Measurements from ENCODE around the gene EFHC2. TPM values are rescaled to one million over a fixed set of nuclear protein-coding genes. Genes with fewer than 3 reads are reported as not detected.
A peak's percentile ranks its signal among the peaks of the same experiment; 100 is the strongest.

EFHC2 gene
- total RNA-seq, 1 donor from 2014 or later: 3.2 TPM

- peak; percentile 2 for DNase-seq (ENCODE audit: low read depth)
Measured at GRCh38 chrX:44152852-44153251, 190.6 kb downstream of the EFHC2 start.

DNA sequence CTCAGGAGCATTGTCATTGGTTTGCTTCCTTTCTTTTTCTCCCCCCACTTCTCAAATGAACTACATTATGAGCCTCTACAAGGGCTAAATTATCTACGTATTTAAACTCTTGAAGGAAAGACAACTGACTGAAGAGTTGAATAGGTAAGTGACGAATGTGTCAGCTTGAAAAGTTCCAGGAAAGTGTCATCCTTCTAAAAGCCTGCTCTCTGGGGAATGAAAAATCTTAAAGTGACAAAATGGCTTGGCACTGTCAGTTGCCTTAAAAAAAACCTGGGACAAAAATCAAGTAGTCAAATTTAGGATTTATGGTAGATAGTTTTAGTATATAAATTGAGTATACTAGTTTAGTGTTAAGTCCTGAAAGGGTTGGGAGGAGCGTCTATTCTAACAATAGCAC, 196.3 kb downstream of the EFHC2 start:
- DNase-seq (ENCODE audit: low read depth): no peak

DNA sequence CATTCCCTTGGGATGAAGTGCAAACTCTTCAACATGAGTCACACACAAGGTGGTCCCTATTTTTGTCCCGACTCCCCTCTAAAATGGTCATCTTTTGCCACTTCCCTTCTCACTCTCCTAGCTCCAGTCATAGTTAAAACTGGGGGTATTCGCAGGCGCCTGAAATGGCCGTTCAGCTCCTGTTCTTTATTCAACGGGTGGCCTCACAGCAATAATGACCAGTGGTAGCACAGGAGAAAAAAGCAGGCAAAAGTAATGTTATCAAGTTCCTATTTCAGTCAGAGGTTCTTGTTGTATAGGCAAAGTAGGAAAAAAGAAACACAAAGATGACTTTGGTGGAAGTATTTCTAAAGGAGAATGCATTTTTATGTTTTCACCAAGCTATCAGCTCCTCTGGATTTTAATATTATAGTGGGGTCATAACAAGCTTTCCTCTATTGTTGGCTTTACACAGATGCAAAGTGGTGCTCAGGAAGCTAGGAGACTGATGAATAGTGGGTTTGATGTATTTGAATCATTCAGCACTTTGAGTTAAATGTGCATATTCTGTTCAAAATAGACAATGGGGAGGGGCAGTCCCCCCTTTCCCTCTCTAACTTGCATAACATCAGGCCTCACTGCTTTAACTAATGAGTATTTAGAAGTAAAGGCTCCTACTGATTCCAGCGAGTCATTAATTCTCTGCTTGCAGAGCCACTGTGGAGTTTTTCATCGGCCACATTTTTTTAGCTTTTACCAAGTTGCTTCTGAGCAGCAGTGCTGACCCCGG, 199.1 kb downstream of the EFHC2 start:
- no peak for DNase-seq (ENCODE audit: low read depth)

DNA sequence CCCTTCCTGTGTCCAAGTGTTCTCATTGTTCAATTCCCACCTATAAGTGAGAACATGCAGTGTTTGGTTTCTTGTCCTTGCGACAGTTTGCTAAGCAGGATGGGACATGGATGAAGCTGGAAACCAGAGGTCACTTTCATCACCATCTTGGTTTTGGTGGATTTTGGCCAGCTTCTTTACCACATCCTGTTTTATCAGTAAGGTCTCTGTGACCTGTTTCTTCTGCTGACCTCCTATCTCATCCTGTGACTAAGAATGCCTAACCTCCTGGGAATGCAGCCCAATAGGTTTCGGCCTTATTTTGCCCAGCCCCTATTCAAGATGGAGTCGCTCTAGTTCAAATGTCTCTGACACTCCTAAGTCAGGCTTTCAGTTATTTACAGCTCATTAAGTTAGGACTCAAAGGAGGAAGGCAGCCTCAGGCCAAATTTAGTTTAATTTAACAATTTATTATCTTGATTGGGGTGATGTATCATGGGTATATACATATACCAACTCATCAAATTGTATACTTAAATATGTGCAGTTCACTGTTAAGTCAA, 200.3 kb downstream of the EFHC2 start:
- no peak for DNase-seq (ENCODE audit: low read depth)

- no peak for DNase-seq (ENCODE audit: low read depth)
Measured at GRCh38 chrX:44130189-44130588, 213.3 kb downstream of the EFHC2 start.

- DNase-seq (ENCODE audit: low read depth): no peak
Measured at GRCh38 chrX:44113337-44113736, 230.1 kb downstream of the EFHC2 start.

DNA sequence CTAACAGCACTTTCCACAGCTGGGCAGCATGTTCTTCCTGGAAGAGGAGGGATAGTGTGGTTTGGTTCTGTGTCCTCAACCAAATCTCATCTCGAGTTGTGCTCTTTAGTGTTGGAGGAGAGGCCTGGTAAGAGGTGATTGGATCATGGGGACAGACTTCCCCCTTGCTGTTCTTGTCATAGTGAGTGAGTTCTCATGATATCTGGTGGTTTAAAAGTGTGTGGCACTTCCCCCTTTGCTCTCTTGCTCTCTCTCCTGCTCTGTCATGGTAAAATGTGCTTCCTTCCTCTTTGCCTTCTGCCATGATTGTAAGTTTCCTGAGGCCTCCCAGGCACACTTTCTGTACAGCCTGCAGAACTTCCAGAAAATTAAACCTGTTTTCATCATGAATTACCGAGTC, 236.6 kb downstream of the EFHC2 start:
- no peak for DNase-seq (ENCODE audit: low read depth)

- DNase-seq (ENCODE audit: low read depth): no peak
Measured at GRCh38 chrX:44105228-44105913, 238.1 kb downstream of the EFHC2 start.

DNA sequence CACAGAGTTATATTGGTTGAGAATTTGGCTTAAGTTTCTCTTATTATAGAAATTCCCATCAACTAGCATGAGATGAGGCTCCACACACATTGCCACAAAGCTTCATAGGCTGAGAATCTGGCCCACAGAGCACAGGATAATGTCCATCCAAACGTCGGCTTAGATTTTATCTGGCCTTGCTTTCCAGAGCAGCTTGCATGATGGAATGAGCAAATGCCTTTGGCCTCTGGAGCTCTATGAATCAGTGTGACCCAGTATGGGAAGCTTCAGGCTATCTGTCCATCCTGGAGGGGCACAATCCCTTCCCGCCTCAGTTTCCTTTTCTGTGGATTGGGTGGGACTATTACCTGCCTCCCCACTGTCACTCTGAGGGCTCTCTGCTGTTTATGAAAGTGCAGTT, 238.8 kb downstream of the EFHC2 start:
- DNase-seq (ENCODE audit: low read depth): no peak

- peak; percentile 4 for DNase-seq (ENCODE audit: low read depth)
Measured at GRCh38 chrX:44101281-44101680, 242.2 kb downstream of the EFHC2 start.

DNA sequence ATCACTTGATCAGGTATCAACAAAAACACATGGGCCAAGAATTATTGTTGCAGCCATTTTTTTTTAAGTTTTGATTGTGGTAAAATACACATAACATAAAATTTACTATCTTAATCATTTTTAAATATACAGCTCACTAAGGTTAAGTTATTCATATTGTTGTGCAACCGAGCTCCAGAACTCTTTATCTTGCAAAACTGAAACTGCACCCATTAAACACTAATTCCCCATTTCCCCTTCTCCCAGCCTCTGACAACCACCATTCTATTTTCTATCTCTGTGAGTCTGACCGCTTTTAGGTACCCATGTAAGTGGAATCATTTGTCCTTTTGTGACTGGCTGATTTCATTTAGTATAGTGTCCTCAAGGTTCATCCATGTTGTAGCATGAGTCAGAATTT, 244.1 kb downstream of the EFHC2 start:
- DNase-seq (ENCODE audit: low read depth): no peak

Other genes starting within 250 kb of the EFHC2 start
- gene FUNDC1, start 199.2 kb upstream of the EFHC2 start, total RNA-seq: 21.9 and 26.4 TPM in 2 replicates